Measurements from ENCODE around the gene PSMB9.
A peak's percentile ranks its signal among the peaks of the same experiment; 100 is the strongest.

DNA sequence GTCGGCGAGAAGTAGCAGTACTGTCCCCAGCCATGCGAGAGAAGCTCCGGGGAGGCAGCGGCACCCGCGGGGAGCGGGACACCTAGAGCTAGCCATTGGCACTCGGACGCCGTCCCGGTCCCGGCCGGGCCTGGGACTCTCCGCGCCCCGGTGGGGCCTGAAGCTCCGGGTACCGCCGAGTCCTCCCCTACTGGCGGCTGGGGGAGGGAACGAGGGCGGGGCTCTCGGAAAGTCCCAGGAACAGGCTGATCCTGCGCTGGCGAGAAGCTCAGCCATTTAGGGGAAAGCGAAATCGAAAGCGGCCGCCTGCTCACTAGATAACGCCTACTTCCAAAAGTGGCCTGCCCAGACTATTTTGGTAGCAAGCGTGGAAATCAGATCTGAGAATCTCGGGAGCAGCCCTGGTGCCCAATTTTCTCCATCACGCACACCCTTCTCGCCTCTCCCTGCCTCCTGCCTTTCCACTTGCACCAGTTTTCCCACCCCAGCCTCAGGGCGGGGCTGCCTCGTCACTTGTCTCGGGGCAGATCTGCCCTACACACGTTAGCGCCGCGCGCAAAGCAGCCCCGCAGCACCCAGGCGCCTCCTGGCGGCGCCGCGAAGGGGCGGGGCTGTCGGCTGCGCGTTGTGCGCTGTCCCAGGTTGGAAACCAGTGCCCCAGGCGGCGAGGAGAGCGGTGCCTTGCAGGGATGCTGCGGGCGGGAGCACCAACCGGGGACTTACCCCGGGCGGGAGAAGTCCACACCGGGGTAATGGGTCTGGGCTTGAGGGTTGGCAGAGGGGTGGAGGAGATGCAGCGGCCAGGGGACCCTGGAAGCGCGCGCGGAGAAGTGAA is at the start of gene PSMB9, which contains the start of gene TAP1:
- TF ChIP-seq, protein P1, sequence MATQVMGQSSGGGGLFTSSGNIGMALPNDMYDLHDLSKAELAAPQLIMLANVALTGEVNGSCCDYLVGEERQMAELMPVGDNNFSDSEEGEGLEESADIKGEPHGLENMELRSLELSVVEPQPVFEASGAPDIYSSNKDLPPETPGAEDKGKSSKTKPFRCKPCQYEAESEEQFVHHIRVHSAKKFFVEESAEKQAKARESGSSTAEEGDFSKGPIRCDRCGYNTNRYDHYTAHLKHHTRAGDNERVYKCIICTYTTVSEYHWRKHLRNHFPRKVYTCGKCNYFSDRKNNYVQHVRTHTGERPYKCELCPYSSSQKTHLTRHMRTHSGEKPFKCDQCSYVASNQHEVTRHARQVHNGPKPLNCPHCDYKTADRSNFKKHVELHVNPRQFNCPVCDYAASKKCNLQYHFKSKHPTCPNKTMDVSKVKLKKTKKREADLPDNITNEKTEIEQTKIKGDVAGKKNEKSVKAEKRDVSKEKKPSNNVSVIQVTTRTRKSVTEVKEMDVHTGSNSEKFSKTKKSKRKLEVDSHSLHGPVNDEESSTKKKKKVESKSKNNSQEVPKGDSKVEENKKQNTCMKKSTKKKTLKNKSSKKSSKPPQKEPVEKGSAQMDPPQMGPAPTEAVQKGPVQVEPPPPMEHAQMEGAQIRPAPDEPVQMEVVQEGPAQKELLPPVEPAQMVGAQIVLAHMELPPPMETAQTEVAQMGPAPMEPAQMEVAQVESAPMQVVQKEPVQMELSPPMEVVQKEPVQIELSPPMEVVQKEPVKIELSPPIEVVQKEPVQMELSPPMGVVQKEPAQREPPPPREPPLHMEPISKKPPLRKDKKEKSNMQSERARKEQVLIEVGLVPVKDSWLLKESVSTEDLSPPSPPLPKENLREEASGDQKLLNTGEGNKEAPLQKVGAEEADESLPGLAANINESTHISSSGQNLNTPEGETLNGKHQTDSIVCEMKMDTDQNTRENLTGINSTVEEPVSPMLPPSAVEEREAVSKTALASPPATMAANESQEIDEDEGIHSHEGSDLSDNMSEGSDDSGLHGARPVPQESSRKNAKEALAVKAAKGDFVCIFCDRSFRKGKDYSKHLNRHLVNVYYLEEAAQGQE (IDR thresholded peaks at IDR 0.05; ENCODE audit: low read depth), result peak; percentile 70
- no peak for TF ChIP-seq NFIC (IDR thresholded peaks at IDR 0.05)
- TF ChIP-seq, protein P2, sequence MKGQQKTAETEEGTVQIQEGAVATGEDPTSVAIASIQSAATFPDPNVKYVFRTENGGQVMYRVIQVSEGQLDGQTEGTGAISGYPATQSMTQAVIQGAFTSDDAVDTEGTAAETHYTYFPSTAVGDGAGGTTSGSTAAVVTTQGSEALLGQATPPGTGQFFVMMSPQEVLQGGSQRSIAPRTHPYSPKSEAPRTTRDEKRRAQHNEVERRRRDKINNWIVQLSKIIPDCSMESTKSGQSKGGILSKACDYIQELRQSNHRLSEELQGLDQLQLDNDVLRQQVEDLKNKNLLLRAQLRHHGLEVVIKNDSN (IDR thresholded peaks at IDR 0.05), result no peak
- TF ChIP-seq, protein P3, sequence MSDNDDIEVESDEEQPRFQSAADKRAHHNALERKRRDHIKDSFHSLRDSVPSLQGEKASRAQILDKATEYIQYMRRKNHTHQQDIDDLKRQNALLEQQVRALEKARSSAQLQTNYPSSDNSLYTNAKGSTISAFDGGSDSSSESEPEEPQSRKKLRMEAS (IDR thresholded peaks at IDR 0.05), result peak; percentile 55; the same call in 1 of the 2 replicates
- TF ChIP-seq RAD21 (IDR thresholded peaks at IDR 0.05; ENCODE audit: low read depth), result peak; percentile 49; the same call in 1 of the 2 replicates
- no peak for TF ChIP-seq EP300 (IDR thresholded peaks at IDR 0.05; ENCODE audit: borderline replicate concordance)
